Pancreas (tissue), 10 donors: ENCODE data around the gene GPM6B. TPM values are rescaled to one million over a fixed set of nuclear protein-coding genes. Genes with fewer than 3 reads are reported as not detected.

Source experiments
- ATAC-seq, 4 donors: fragments of 200-7000 bp; cut with Tn5 transposase; one replicate each; pipeline versions ENCODE4 v1.8.0 to v1.9.1; 2020; ENCODE audit warnings: mild to moderate bottlenecking in 4 of 4, moderate library complexity in 4 of 4
- DNase-seq, 6 donors: peaks; one replicate each; pipeline ENCODE4 v3.0.0-alpha.2; 2020
- FAIRE-seq: peaks from 2 replicates; lab custom pipeline; 2012; peaks lifted over from hg19 to GRCh38; lab: Jason Lieb, UNC
- H3K27ac ChIP-seq, 4 donors: fragments of 200-600 bp; sonication (generic); 1 replicate in 3 of 4; 2 replicates in 1 of 4; pipeline versions ENCODE4 v1.5.0 to v1.8.0; 2020
- H3K27me3 ChIP-seq, 4 donors: fragments of 200-600 bp; one replicate each; pipeline ENCODE4 v1.8.0; 2021
- H3K36me3 ChIP-seq, 3 donors: fragments of 200-600 bp; sonication (generic) in 1 of 3; one replicate each; pipeline versions ENCODE4 v1.5.0 to v1.8.0; 2020 to 2021
- H3K4me1 ChIP-seq, 3 donors: fragments of 200-600 bp; one replicate each; pipeline ENCODE4 v1.8.0; 2021
- H3K4me3 ChIP-seq, 4 donors: fragments of 200-600 bp; sonication (generic) in 2 of 4; one replicate each; pipeline versions ENCODE4 v1.5.0 to v1.8.0; 2020 to 2021
- H3K9me3 ChIP-seq, 4 donors: fragments of 200-600 bp; one replicate each; pipeline ENCODE4 v1.8.0; 2021
- CTCF ChIP-seq, 4 donors: fragments of 200-600 bp; sonication (generic) in 3 of 4; IDR thresholded peaks; one replicate each; pipeline versions ENCODE4 v1.5.0 to v1.8.0; 2021; ENCODE audit warnings: antibody characterized with exemption in 4 of 4
- WGBS, 2 donors: extraction: QIAGEN DNeasy Blood & Tissue Kit; methylation state at CpG; one replicate each; pipeline ENCODE4 v1.1.7; 2013; 5-methylcytosine and 5-hydroxymethylcytosine counted together
- intact Hi-C, 3 donors: fragments of 100-400 bp; cut with DNase I; formaldehyde crosslinking; loops; one replicate each; pipeline versions ENCODE4 v1.11.1 to v1.14.2; 2022
- polyA plus RNA-seq, 2 donors: library from polyadenylated mRNA; stranded (reverse); fragments of 200-250 nt; gene quantifications; one replicate each; pipeline ENCODE4 v1.2.3, GENCODE V29; 2013
- total RNA-seq, 6 donors: library from RNA; stranded (reverse); fragmentation: NEBNext Ultra II Directional in 4 of 6; extraction: Animal tissue kit (Norgen Biotek cat#: 25700) in 4 of 6; gene quantifications; one replicate each; pipeline versions ENCODE4 v1.2.1 to v1.2.4, GENCODE V29; 2021 to 2023
- donor health status: healthy with polysubstance abuse.
- donor health status: DM: no; HTN: no; CAD: no; lungs with moderate emphysema.
- donor health status: DM: no; HTN: no; CAD: no.
- donor health status: control.
- donor health status: control.
- donor health status: Bipolar disorder and iron deficiency.
- donor health status: DM: yes; HTN: yes; CAD: no.
- donor health status: DM: no; HTN: no; CAD: no.
- donor health status: DM: no; HTN: no; CAD: no.
- donor health status: DM: yes; HTN: yes; CAD: no.

GPM6B gene
- total RNA-seq (1 to 10 TPM in 4 of 6 donors, under 1 TPM in 2; 0.47 to 3.0 (median 1.7) TPM), polyA plus RNA-seq (1 to 10 TPM in 1 of 2 donors, under 1 TPM in 1; 0.57 to 1.8 TPM)

- DNase-seq (no peak), ATAC-seq (no peak), FAIRE-seq (no peak)
- Histone ChIP-seq H3K36me3 (no peaks in the 10 kb centered on the region), H3K9me3 (no peaks in the 10 kb centered on the region), H3K4me1 (no peaks in the 10 kb centered on the region), H3K27me3 (peaks cover 0 to 15% (median 5%) of the 10 kb centered on the region in 4 donors), H3K27ac (no peak within 1 kb of the TSS), H3K4me3 (no peak within 1 kb of the TSS)
- TF ChIP-seq CTCF (IDR thresholded peaks at IDR 0.05) = no peak
- 29 to 49% methylated on average over 19 of the region's 19 CpGs for WGBS, 2 donors
- intact Hi-C loops = no loop called here
These were observed at the start of gene GPM6B for GRCh38 chrX:13816643-13817627. TSS of gene GPM6B (minus strand) at chrX:13817093. CDS start at chrX:13816904, 189 bp downstream.

- FAIRE-seq (no peak), ATAC-seq (no peak), DNase-seq (no peak)
- Histone ChIP-seq H3K4me3 (no peak overlapping the region), H3K27ac (no peak overlapping the region), H3K9me3 (no peaks in the 10 kb centered on the region), H3K36me3 (no peaks in the 10 kb centered on the region), H3K27me3 (peaks cover 0 to 7% (median 0%) of the 10 kb centered on the region in 4 donors), H3K4me1 (no peaks in the 10 kb centered on the region)
- 67 to 70% methylated on average over 7 of the region's 7 CpGs for WGBS, 2 donors
- no peak for TF ChIP-seq CTCF (IDR thresholded peaks at IDR 0.05)
- intact Hi-C loops = no loop called here
These were observed 47.4 kb upstream of the GPM6B start for GRCh38 chrX:13864264-13864663.

- Histone ChIP-seq H3K4me3 (no peak overlapping the region), H3K9me3 (no peaks in the 10 kb centered on the region), H3K27me3 (peaks cover 0 to 7% (median 0%) of the 10 kb centered on the region in 4 donors), H3K27ac (no peak overlapping the region), H3K4me1 (no peaks in the 10 kb centered on the region), H3K36me3 (no peaks in the 10 kb centered on the region)
- no peak for DNase-seq
- TF ChIP-seq CTCF (IDR thresholded peaks at IDR 0.05) = no peak
- intact Hi-C loops = no loop called here
- WGBS, 2 donors = 59 to 68% methylated on average over 3 of the region's 3 CpGs
- no peak for ATAC-seq
- no peak for FAIRE-seq
These were observed 46.4 kb upstream of the GPM6B start for GRCh38 chrX:13863324-13863723.

GRCh38 chrX:13859724-13860123, 42.8 kb upstream of the GPM6B start:
- FAIRE-seq = no peak

More at GRCh38 chrX:13859724-13860123, 42.8 kb upstream of the GPM6B start:
- intact Hi-C loops = no loop called here
- ATAC-seq (no peak), DNase-seq (no peak)
- H3K27me3 ChIP-seq = peaks cover 0 to 7% (median 0%) of the 10 kb centered on the region in 4 donors
- H3K4me1 ChIP-seq = no peaks in the 10 kb centered on the region
- no peaks in the 10 kb centered on the region for H3K9me3 ChIP-seq
- H3K36me3 ChIP-seq = no peaks in the 10 kb centered on the region
- H3K4me3 ChIP-seq = no peak overlapping the region
- 52 to 55% methylated on average over 1 of the region's 1 CpG for WGBS, 2 donors
- H3K27ac ChIP-seq = no peak overlapping the region
- no peak for TF ChIP-seq CTCF (IDR thresholded peaks at IDR 0.05)
